Measurements from ENCODE around the gene PEX5L.
"Not testable (repeated sequence)": the region's sequence is repeated elsewhere in the genome, so short reads cannot be mapped to it uniquely, and the experiment has no call there.

The PEX5L gene

GRCh38 chr3:180017846-180018245 lies 18.9 kb downstream of the PEX5L start:
- in situ Hi-C loops (cut with MboI; ENCODE audit: low sequenced_read_pairs): no loop called here

GRCh38 chr3:180011927-180012326 lies 24.8 kb downstream of the PEX5L start:
- in situ Hi-C loops (cut with MboI; ENCODE audit: low sequenced_read_pairs): no loop called here

GRCh38 chr3:180008318-180008717 lies 28.4 kb downstream of the PEX5L start:
- in situ Hi-C loops (cut with MboI; ENCODE audit: low sequenced_read_pairs): not testable (repeated sequence)

GRCh38 chr3:180004542-180004941 lies 32.2 kb downstream of the PEX5L start:
- in situ Hi-C loops (cut with MboI; ENCODE audit: low sequenced_read_pairs): no loop called here

- in situ Hi-C loops (cut with MboI; ENCODE audit: low sequenced_read_pairs): no loop called here
Measured at GRCh38 chr3:180002006-180002405, 34.7 kb downstream of the PEX5L start.

- in situ Hi-C loops (cut with MboI; ENCODE audit: low sequenced_read_pairs): no loop called here
Measured at GRCh38 chr3:180000500-180000899, 36.2 kb downstream of the PEX5L start.

GRCh38 chr3:179995406-179995805 lies 41.3 kb downstream of the PEX5L start:
- in situ Hi-C loops (cut with MboI; ENCODE audit: low sequenced_read_pairs): no loop called here

- in situ Hi-C loops (cut with MboI; ENCODE audit: low sequenced_read_pairs): no loop called here
Measured at GRCh38 chr3:179991883-179992282, 44.9 kb downstream of the PEX5L start.

- in situ Hi-C loops (cut with MboI; ENCODE audit: low sequenced_read_pairs): no loop called here
Measured at GRCh38 chr3:179991104-179991503, 45.6 kb downstream of the PEX5L start.

GRCh38 chr3:179981646-179982045 lies 55.1 kb downstream of the PEX5L start:
- in situ Hi-C loops (cut with MboI; ENCODE audit: low sequenced_read_pairs): no loop called here

GRCh38 chr3:179977356-179977755 lies 59.4 kb downstream of the PEX5L start:
- in situ Hi-C loops (cut with MboI; ENCODE audit: low sequenced_read_pairs): no loop called here

- in situ Hi-C loops (cut with MboI; ENCODE audit: low sequenced_read_pairs): no loop called here
Measured at GRCh38 chr3:179973931-179974361, 62.8 kb downstream of the PEX5L start.

GRCh38 chr3:179972881-179973423 lies 63.8 kb downstream of the PEX5L start:
- in situ Hi-C loops (cut with MboI; ENCODE audit: low sequenced_read_pairs): no loop called here

GRCh38 chr3:179971280-179971679 lies 65.5 kb downstream of the PEX5L start:
- in situ Hi-C loops (cut with MboI; ENCODE audit: low sequenced_read_pairs): no loop called here

- in situ Hi-C loops (cut with MboI; ENCODE audit: low sequenced_read_pairs): no loop called here
Measured at GRCh38 chr3:179970746-179971145, 66.0 kb downstream of the PEX5L start.

GRCh38 chr3:179969525-179969924 lies 67.2 kb downstream of the PEX5L start:
- in situ Hi-C loops (cut with MboI; ENCODE audit: low sequenced_read_pairs): no loop called here

- in situ Hi-C loops (cut with MboI; ENCODE audit: low sequenced_read_pairs): no loop called here
Measured at GRCh38 chr3:179967622-179968021, 69.1 kb downstream of the PEX5L start.

- in situ Hi-C loops (cut with MboI; ENCODE audit: low sequenced_read_pairs): no loop called here
Measured at GRCh38 chr3:179964890-179965289, 71.8 kb downstream of the PEX5L start.

GRCh38 chr3:179962629-179963387 lies 73.9 kb downstream of the PEX5L start:
- in situ Hi-C loops (cut with MboI; ENCODE audit: low sequenced_read_pairs): no loop called here

GRCh38 chr3:179961703-179962078 lies 75.0 kb downstream of the PEX5L start:
- in situ Hi-C loops (cut with MboI; ENCODE audit: low sequenced_read_pairs): no loop called here

- in situ Hi-C loops (cut with MboI; ENCODE audit: low sequenced_read_pairs): no loop called here
Measured at GRCh38 chr3:179961071-179961702, 75.5 kb downstream of the PEX5L start.

GRCh38 chr3:179958759-179959158 lies 78.0 kb downstream of the PEX5L start:
- in situ Hi-C loops (cut with MboI; ENCODE audit: low sequenced_read_pairs): no loop called here

Data from hTERT RPE-1 (cell line).